Stomach (tissue), 9 donors: Measurements from ENCODE around the gene CFAP92. TPM values are rescaled to one million over a fixed set of nuclear protein-coding genes. Genes with fewer than 3 reads are reported as not detected.

Experiments
- DNase-seq, 2 donors: peaks; one replicate each; pipeline versions ENCODE4 v3.0.0 to v3.0.0-alpha.2; 2013 to 2019
- H3K27ac ChIP-seq, 5 donors: fragments of 200-600 bp in 4 of 5; sonication (generic) in 4 of 5; one replicate each; pipeline ENCODE4 v1.5.1; 2013 to 2019; ENCODE audit warnings: mild to moderate bottlenecking in 1 of 5, moderate library complexity in 1 of 5
- H3K27me3 ChIP-seq, 3 donors: fragments of 200-600 bp; sonication (generic); one replicate each; pipeline ENCODE4 v1.5.1; 2017 to 2019; ENCODE audit warnings: mixed run types in 1 of 3
- H3K36me3 ChIP-seq, 4 donors: fragments of 200-600 bp; sonication (generic); 1 replicate in 3 of 4; 2 replicates in 1 of 4; pipeline ENCODE4 v1.5.1; 2016 to 2019
- H3K4me1 ChIP-seq, 4 donors: fragments of 200-600 bp; sonication (generic); one replicate each; pipeline ENCODE4 v1.5.1; 2016 to 2019
- H3K4me3 ChIP-seq, 4 donors: fragments of 200-600 bp; sonication (generic) in 3 of 4; one replicate each; pipeline ENCODE4 v1.5.1; 2016 to 2019; ENCODE audit warnings: mild to moderate bottlenecking in 1 of 4
- H3K9me3 ChIP-seq, 4 donors: fragments of 200-600 bp; sonication (generic); one replicate each; pipeline ENCODE4 v1.5.1; 2016 to 2019
- CTCF ChIP-seq, 7 experiments: fragments of 450-650 bp in 4 of 7; fragments of 200-600 bp in 3 of 7; sonication (generic) in 3 of 7; IDR thresholded peaks; one replicate each; pipeline ENCODE4 v1.5.1; 2016 to 2019; ENCODE audit warnings: antibody characterized with exemption in 7 of 7, control low read depth in 2 of 7, mild to moderate bottlenecking in 1 of 7
- EP300 ChIP-seq: sonication (generic); formaldehyde crosslinking; IDR thresholded peaks from one replicate; pipeline ENCODE4 v1.6.1; 2017; ENCODE audit warnings: antibody characterized with exemption
- POLR2A ChIP-seq, 4 donors: fragments of 450-650 bp; IDR thresholded peaks; one replicate each; pipeline ENCODE4 v1.6.1; 2016; ENCODE audit warnings: antibody characterized with exemption in 4 of 4, control low read depth in 2 of 4, mild to moderate bottlenecking in 1 of 4, moderate library complexity in 1 of 4
- POLR2AphosphoS5 ChIP-seq, 3 donors: sonication (generic); formaldehyde crosslinking; IDR thresholded peaks; one replicate each; pipeline ENCODE4 v1.6.1; 2016; ENCODE audit warnings: antibody characterized with exemption in 3 of 3
- WGBS, 5 donors: extraction: QIAGEN DNeasy Blood & Tissue Kit in 3 of 5; methylation state at CpG; one replicate each; pipeline versions ENCODE4 v1.1.5 to v1.1.7; 2013 to 2018; 5-methylcytosine and 5-hydroxymethylcytosine counted together
- intact Hi-C: fragments of 100-400 bp; cut with DNase I; formaldehyde crosslinking; loops from one replicate; pipeline ENCODE4 v1.15.1; 2023; ENCODE audit warnings: low total_unique reads
- polyA plus RNA-seq, 3 donors: library from polyadenylated mRNA; stranded (reverse); fragments of 200-250 nt; gene quantifications; one replicate each; pipeline ENCODE4 v1.2.3, GENCODE V29; 2013
- total RNA-seq, 5 donors: library from RNA; depleted of rRNA; stranded (reverse); fragments of >200 nt; gene quantifications; one replicate each; pipeline versions ENCODE4 v1.1.0 to v1.2.3, GENCODE V29; 2014 to 2016
- donor health status: healthy with polysubstance abuse.
- donor health status: Bipolar disorder and iron deficiency.
- donor health status: healthy.

The CFAP92 gene
- total and polyA plus RNA-seq, 8 donors = 0.50 to 13.4 (median 2.3) TPM

GRCh38 chr3:129016356-129016719, 22.5 kb upstream of the CFAP92 start:
- 10 to 49% (median 20%) methylated on average over 6 of the region's 6 CpGs for WGBS, 5 donors
- Histone ChIP-seq H3K36me3 (no peaks in the 10 kb centered on the region), H3K27me3 (no peaks in the 10 kb centered on the region), H3K9me3 (no peaks in the 10 kb centered on the region), H3K4me1 (peaks cover 13 to 35% (median 29%) of the 10 kb centered on the region in 4 donors), H3K4me3 (no peak overlapping the region), H3K27ac (peak overlapping the region; percentile 45 to 70 (median 67))
- DNase-seq = peak; percentile 63 to 88
- TF ChIP-seq POLR2A (IDR thresholded peaks at IDR 0.05) (no peak), CTCF (IDR thresholded peaks at IDR 0.05) (peak in 2 of 7 experiments; percentile 12 to 13)
- intact Hi-C loops = no loop called here

- Histone ChIP-seq H3K4me3 (no peak overlapping the region), H3K4me1 (peaks cover 13 to 32% (median 27%) of the 10 kb centered on the region in 4 donors), H3K27ac (peak overlapping the region; percentile 45 to 70 (median 67)), H3K27me3 (no peaks in the 10 kb centered on the region), H3K9me3 (no peaks in the 10 kb centered on the region), H3K36me3 (no peaks in the 10 kb centered on the region)
- TF ChIP-seq POLR2A (IDR thresholded peaks at IDR 0.05) (no peak), POLR2AphosphoS5 (IDR thresholded peaks at IDR 0.05) (no peak), EP300 (no peak), CTCF (IDR thresholded peaks at IDR 0.05) (no peak)
- intact Hi-C loops = no loop called here
- DNase-seq = peak in 1 of 2 donors; percentile 73
- WGBS, 5 donors = 66 to 77% (median 74%) methylated on average over 19 of the region's 19 CpGs
Measured at GRCh38 chr3:129015388-129016105, 21.7 kb upstream of the CFAP92 start.

- Histone ChIP-seq H3K27ac (peak overlapping the region; percentile 28 to 70 (median 67)), H3K27me3 (no peaks in the 10 kb centered on the region), H3K4me3 (no peak overlapping the region), H3K9me3 (no peaks in the 10 kb centered on the region), H3K36me3 (no peaks in the 10 kb centered on the region), H3K4me1 (peaks cover 13 to 32% (median 25%) of the 10 kb centered on the region in 4 donors)
- 88 to 90% (median 88%) methylated on average over 9 of the region's 9 CpGs for WGBS, 5 donors
- no peak for TF ChIP-seq POLR2AphosphoS5 (IDR thresholded peaks at IDR 0.05)
- no peak for TF ChIP-seq EP300
- no peak for TF ChIP-seq CTCF (IDR thresholded peaks at IDR 0.05)
- intact Hi-C loops = no loop called here
- no peak for DNase-seq
Measured at GRCh38 chr3:129014793-129015345, 21.0 kb upstream of the CFAP92 start.

GRCh38 chr3:129014148-129014547, 20.3 kb upstream of the CFAP92 start:
- no peaks in the 10 kb centered on the region for H3K9me3 ChIP-seq
- H3K27ac ChIP-seq = peak overlapping the region; percentile 45 to 70 (median 67)
- H3K36me3 ChIP-seq = no peaks in the 10 kb centered on the region
- TF ChIP-seq CTCF (IDR thresholded peaks at IDR 0.05) (no peak), POLR2A (IDR thresholded peaks at IDR 0.05) (no peak), POLR2AphosphoS5 (IDR thresholded peaks at IDR 0.05) (no peak), EP300 (no peak)
- intact Hi-C loops = no loop called here
- H3K4me3 ChIP-seq = no peak overlapping the region
- H3K4me1 ChIP-seq = peaks cover 13 to 32% (median 25%) of the 10 kb centered on the region in 4 donors
- H3K27me3 ChIP-seq = no peaks in the 10 kb centered on the region
- peak in 1 of 2 donors; percentile 58 for DNase-seq
- WGBS, 5 donors = 74 to 88% (median 83%) methylated on average over 11 to 13 of the region's 13 CpGs
